Measurements from ENCODE around the gene MYO16.
A peak's percentile ranks its signal among the peaks of the same experiment; 100 is the strongest.
"Not testable (repeated sequence)": the region's sequence is repeated elsewhere in the genome, so short reads cannot be mapped to it uniquely, and the experiment has no call there.

The MYO16 gene

GRCh38 chr13:108911807-108912206 lies 282.4 kb downstream of the MYO16 start:
- DNase-seq, result no peak

DNA sequence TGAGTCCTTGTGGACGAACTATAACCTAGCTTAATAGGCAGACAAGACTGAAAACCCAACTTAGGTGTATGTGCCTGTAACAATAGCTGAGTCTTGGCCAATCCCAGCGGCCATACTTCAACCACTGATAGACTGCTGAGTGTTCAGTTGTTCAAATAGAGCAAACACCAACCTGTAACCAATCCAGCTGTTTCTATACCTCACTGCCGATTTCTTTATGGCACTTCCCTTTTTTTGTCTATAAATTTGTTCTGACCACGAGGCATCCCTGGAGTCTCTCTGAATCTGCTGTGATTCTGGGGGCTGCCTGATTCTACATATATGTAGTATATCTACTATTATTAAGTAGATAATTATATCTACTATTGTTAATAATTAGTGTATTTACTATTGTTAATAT lies 284.3 kb downstream of the MYO16 start:
- DNase-seq, result not testable (repeated sequence)

- no peak for DNase-seq
Observed at GRCh38 chr13:108915095-108915633, 285.8 kb downstream of the MYO16 start.

DNA sequence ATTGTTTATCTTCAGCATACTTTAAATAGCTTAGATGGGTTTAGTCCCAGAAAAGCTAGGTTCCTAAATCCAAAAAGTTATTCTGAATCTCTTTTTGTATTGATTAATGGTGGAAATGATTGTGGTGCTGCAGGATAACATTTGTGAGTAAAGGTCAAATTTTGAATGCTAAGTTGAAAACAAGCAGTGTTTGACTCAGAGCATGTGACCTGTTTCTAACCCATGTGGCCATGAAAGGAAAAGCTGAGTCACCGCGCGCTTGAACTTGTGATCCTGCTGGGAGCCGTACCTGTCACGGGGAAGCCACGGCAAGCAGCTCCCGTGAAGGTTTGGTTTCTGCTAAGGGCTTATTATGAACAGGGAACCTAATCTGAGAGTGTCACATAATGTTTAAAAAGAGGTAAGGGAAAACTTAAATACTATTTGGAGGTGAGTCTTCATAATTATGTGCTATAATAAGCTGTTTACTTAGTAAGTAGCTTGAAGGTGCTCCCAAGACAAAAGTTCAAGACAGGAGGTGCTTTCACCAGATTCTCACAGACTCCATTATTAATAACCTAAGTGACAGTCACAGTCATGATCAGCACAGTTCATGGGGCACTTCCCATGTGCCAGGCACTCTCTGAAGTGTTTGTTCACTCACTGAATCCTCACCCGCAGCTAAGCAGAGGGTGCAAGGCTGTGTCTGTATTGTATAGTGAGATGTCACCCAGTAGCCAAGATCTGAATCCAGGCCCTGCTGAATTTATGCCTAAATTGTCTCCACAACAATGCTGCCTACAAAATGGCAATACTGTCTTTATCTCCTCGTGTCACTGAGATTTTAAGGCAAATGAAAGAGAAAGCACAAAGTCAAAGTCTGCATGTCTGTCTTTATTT lies 286.5 kb downstream of the MYO16 start:
- peak; percentile 21 to 53 for DNase-seq

DNA sequence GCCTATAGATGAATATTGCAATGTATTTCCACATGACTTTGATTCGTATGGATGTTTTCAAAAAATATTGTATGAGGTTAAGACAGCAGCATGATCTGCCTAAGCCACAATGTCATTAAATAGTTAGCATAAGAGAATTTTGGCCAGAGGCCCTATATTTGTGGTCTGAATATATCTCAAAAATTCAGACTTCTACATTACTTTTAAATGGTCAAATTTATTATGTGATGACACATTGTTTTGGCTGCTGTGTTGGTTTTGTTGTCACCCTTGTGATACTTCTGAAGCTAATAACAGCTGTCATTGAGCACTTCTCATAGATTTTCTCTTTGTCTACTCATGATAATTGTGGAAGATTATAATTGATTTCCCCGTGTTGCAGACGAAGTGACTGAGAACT lies 288.2 kb downstream of the MYO16 start:
- no peak for DNase-seq

DNA sequence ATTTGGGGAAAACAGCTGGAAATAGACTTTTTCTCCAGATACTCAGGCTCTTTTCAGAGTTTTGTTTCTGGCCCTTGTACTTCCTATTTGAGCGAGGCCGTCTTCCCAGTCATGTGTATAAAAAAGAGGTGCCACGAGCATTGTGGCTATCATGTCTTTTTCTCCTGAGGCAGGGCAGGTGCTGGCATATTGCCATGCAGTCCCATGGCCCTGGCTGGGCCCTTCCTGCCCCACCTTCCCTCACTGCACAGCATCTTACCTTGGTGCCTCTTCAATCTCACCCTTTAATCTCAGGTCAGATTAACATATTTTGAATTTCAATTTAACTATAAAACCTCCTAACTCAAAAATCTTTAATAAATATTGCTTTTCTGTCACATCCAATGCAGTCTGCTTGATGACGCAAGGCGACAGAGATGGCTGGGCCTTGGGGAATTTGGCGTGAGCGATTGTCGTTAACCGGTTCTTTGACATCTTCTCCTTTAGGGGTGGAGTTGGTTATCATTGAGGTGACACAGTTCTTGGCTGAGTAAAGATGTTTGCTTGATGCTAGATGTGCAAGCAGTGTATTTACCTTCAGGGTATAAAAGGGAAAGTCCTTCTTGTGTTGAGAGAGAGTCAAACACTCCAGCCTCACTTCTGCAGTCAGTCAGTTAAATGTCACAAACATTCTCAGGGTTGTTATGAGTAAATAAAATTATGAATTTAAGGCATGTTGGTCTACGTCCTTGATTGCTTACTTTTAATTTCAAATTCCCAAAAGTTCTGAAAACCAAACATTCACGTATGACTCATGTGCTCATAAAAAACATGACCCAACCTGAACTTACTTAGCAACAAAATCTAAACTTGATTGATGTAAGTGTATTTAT lies 289.9 kb downstream of the MYO16 start:
- no peak for DNase-seq

DNA sequence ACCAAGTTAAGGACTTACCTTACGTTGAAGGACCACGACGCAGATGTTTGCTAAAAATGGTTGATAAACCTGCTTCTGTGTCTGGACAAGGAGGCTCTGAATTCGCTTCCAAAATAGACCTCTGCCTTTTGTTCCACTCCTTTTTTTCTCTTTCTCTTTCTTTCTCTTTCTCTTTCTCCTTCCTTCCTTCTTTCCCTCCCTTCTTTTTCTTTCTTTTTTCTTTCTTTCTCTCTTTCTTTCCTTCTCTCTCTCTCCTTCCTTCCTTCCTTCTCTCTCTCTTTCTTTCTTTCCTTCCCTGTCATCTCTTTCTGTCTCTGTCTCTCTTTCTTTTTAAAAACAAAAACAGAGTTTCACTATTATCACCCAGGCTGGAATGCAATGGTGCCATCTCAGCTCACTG lies 290.7 kb downstream of the MYO16 start:
- no peak for DNase-seq

DNA sequence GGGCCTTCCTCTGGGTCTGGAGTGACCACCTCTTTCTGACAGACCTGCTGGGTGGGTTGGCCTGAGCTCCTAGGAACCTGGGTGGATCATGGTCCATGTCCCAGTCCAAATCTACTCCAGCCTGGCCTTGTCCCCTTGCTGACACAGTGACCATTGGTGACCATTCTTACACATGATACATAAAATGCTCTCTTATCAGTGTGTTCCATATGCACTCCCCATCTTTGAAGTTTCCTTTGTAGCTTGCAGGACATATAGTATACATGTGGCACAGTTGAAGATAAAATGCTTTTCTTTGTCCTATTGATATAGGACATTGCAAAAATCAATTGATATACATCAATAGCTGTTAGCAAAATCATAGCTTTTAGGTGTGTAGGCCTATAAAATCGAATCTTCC lies 291.8 kb downstream of the MYO16 start:
- DNase-seq, result no peak

- DNase-seq, result no peak
Observed at GRCh38 chr13:108922108-108922507, 292.7 kb downstream of the MYO16 start.

DNA sequence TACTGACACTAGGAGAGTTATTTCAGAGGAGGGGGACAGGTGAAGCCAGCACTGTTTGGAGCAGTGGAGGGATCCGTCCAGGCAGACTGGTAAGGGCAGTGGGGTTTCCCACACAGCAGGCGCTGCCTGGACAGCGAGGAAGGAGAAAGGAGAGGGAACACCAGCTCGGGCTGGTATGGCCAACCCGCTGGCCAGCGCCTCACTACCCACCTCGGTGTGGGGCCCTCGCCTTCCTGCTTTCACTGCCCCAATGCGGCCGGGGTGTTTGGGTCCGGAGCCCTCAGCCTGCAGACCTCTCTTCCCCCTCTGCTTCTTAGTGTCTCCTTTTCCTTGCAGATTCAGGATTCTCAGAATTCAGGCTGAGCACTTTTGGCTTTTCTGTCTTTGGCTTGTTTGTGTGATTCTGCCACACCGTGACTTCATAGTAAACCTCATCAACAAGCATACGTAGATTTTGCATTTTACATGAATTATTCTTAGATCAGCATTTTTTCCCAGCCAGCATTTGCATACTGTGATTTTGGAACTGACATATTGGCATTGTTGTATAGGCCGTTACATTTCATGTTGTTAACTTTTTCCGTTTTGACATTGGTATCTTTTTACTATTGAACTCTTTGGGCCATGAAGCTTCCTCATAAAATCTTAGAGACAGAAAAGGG lies 294.1 kb downstream of the MYO16 start:
- DNase-seq, result no peak

- no peak for DNase-seq
Observed at GRCh38 chr13:108924134-108924533, 294.7 kb downstream of the MYO16 start.

DNA sequence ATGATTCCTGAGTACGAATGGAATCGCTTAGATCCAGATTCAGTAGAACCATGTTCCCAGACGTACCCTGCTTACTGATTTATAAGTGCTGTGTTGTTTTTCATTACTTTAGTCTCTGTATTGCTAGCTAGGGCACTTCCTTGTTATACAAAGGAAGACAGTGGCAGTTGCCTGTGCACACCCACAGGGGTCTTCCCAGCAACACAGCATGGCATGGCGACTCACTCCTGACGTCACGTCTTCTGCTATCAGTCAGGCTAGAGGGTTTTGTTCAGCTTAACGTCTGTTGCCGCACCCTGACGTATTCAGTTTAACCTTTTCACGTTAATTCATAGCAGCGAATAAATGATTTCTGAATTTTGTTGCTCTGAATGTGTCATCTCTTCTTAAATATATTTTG lies 295.1 kb downstream of the MYO16 start:
- no peak for DNase-seq

- DNase-seq, result no peak
Observed at GRCh38 chr13:108925070-108925469, 295.7 kb downstream of the MYO16 start.

DNA sequence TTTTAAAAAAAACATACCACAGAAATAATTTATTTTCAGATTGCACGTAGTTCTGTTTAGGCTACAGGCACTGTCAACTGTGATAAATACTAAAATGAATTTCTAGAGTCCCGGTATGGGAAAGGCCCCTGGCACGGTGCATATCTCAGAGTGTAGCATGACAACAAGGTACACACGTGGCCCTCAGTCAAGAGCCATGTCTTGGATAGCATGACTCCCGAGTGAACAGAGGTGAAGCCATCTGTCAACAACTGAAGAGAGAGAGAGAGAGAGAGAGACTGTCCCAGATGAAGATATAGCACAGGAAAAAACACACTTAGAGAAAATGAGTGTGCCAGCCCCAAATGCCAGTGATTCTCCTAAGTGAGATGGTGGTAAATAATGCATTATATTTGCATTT lies 297.5 kb downstream of the MYO16 start:
- no peak for DNase-seq

DNA sequence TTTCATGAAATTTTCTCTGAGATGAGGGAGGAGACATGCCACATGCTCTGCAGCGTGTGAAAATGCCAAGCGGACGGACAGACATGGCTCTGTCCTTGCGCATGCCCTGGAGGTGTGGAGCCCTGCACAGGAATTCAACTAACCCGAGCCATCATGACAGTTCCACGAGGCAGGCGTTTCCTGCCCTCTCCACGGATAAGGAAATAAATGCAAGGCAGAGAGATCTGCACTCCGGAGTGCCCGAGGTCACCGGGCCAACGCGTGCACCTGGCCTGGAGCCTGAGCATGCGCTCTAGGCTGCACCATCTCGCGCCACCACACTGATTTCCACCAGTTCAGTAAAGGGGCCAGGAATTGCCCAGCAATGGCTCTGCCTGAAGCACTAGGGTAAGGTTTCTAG lies 298.2 kb downstream of the MYO16 start:
- no peak for DNase-seq

- DNase-seq, result no peak
Observed at GRCh38 chr13:108929532-108930206, 300.3 kb downstream of the MYO16 start.

DNA sequence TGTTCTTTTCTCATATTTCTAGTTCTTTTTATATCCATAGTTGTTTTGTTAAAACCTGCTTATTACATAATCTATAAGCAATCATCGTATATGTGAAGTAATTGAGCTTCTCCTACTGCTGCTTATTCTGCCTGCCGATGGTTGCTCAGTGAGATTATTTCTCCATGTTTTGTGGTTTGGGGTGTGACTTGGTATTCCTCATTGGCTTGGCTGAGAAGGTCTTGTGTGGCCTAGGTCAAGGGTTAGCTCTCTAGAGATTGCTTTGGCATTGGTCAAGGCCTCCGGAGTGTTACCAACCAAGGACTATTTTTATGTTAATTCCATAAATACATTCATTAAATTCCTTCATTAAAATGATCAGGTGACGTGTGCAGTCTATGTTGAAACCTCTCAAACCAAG lies 302.8 kb downstream of the MYO16 start:
- no peak for DNase-seq

DNA sequence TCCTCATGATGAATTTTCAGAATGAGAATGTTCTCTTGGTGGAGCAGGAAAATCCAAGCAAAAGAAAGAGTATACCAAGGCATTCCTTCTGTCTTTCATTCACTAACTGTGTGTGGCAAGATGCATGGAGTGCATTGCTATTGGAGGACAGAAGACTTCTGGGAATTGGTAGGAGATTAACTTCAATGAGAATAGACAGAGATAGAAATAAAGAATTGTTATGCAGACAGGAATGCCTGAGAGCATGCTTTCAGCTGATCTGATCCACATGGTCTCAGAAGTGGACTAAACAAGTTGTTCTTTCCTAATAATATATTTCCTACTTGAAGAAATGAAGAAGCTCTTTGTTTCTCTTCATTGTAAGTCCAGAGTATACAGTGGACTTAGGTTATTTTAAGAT lies 303.6 kb downstream of the MYO16 start:
- DNase-seq, result no peak

- DNase-seq, result no peak
Observed at GRCh38 chr13:108938155-108938554, 308.7 kb downstream of the MYO16 start.

GRCh38 chr13:108940121-108940520 lies 310.7 kb downstream of the MYO16 start:
- DNase-seq, result no peak

- DNase-seq, result no peak
Observed at GRCh38 chr13:108943842-108944241, 314.4 kb downstream of the MYO16 start.

DNA sequence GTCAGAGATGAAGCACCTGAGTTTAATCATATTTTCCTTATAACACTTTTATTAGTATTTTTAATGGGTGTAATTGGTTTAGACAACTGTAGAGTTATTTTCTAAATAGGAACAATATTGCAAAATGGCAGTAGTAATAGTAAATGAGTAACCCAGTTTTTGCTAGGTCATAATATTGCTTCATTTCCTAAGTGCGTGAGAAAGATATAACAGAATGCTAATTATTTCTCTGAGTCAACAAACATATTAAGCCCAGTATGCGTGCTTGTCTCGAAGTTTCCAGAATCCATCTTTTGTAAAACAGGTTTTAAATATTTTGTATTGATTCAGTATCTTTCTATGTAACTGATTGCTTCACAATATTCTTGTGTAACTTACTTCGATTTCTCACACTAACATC lies 315.3 kb downstream of the MYO16 start:
- DNase-seq, result no peak

Data from bone marrow (tissue), 2 donors.